HG03025 (cell line): Measurements from ENCODE around the gene DGKE.
A peak's percentile ranks its signal among the peaks of the same experiment; 100 is the strongest.

Experiments
- ATAC-seq: cut with Tn5 transposase; IDR thresholded peaks from one replicate; pipeline ENCODE4 v1.9.1; 2021; ENCODE audit warnings: mild to moderate bottlenecking, moderate library complexity; ENCODE audit not compliant: unreplicated experiment, low FRiP score

Gene DGKE

GRCh38 chr17:56886288-56886731 is 52.4 kb downstream of the DGKE start:
- no peak for ATAC-seq

GRCh38 chr17:56887105-56887504 is 53.2 kb downstream of the DGKE start:
- no peak for ATAC-seq

GRCh38 chr17:56887552-56888467 is 53.9 kb downstream of the DGKE start:
- no peak for ATAC-seq

GRCh38 chr17:56890390-56890789 is 56.4 kb downstream of the DGKE start:
- no peak for ATAC-seq

GRCh38 chr17:56890906-56891674 is 57.1 kb downstream of the DGKE start:
- no peak for ATAC-seq

DNA sequence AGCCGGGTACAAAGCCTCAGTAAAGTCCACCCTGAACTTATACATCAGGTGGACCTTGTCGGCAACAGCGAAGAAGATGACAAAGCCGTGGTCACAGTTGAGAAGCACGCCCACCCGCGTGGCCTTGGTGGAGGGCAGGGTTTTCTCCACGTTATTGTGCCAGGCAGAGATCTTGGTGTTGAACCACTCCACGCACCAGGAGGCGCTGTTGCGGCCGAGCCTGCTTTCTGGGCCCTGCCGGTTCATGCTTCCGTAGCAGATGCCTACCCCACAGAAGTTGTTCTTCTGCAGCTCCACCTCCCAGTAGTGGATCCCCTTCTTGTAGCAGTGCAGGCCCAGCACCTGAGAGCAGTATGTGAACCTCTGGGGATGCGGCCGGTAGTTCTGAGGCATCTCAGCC is 57.8 kb downstream of the DGKE start:
- ATAC-seq, result no peak

DNA sequence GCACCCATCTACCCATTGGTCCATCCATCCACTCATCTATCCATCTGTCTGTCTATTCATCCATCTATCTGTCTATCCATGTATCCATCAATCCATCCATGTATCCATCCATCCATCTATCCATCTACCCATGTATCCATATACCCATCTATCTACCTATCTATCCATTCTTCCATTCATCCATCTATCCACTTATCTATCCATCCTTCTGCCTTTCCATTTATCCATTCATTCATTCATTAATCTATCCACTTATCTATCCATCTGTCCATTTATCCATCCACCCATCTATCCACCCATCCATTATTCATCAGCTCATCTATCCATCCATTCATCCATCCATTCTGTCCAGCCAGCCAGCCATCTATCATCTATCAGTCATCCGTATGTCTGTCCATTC is 58.4 kb downstream of the DGKE start:
- no peak for ATAC-seq

DNA sequence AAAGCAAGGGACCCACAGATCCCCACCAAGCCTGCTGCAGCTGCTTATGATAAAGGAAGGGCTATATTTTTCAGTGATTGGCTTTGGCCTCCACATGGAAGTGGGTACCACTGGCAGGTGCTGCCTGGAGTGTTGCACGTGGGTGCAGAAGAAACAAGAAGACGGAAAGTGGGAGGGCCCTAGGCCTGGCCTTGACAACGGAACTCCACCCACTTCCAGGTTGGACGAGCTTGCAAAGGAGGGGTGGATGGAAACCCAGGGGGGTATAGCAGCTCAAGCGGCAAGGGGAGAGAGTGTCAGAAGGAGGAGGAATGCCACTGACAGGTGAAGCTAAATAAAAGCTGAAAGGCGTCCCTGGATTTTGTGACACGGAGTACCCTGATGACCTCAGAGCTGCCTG is 59.6 kb downstream of the DGKE start:
- ATAC-seq, result no peak

GRCh38 chr17:56894859-56895455 is 61.0 kb downstream of the DGKE start:
- ATAC-seq, result no peak

DNA sequence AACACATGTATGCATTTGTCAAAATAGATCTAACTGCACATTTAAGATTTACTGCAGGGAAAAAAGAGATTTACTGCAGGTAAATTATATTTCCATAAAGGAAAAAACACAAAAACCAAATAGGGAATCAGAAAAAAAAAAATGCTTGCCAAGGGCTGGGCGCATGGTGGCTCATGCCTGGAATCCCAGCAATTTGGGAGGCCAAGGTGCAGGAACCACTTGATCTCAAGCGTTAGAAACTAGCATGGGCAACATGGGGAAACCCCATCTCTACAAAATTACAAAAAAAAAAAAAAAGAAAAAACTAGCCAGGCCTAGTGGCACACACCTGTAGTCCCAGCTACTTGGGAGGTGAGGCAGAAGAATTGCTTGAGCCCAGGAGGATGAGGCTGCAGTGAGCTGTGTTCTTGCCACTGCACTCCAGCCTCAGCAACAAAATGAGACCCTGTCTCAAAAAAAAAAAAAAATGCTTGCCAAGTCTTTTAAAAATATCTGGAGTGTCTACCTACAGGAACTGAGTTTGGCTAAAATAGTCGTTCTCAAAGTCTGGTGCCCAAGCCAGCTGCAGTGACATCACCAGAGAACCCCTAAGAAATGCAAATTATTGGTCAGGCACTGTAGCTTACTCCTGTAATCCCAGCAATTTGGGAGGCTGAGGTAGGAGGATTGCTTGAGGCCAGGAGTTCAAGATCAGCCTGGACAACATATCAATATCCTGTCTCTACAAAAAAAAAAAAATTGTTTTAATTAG is 62.4 kb downstream of the DGKE start:
- ATAC-seq, result no peak

GRCh38 chr17:56896968-56897359 is 63.0 kb downstream of the DGKE start:
- ATAC-seq, result no peak

- ATAC-seq, result no peak
Measured at GRCh38 chr17:56897646-56898424, 63.9 kb downstream of the DGKE start.

GRCh38 chr17:56898874-56899273 is 64.9 kb downstream of the DGKE start:
- ATAC-seq, result no peak

DNA sequence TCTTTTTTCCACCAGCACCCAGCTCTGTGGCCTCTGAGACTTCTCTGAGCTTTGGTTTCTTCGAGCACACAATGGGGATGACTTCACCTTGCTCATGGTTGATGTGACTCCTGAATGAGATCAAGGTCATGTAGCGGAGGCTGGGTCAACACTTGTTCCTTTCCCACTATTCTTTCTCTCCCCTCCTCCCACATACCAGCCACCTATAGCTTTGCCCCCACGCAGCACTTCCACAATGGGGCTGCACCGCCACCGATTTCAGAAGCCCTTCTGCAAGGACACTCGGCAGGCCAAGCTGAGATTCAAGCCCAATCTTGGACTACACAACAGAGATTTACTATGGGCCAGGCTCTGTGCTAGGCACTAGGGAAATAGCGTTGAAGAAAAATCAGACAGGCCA is 65.5 kb downstream of the DGKE start:
- no peak for ATAC-seq

DNA sequence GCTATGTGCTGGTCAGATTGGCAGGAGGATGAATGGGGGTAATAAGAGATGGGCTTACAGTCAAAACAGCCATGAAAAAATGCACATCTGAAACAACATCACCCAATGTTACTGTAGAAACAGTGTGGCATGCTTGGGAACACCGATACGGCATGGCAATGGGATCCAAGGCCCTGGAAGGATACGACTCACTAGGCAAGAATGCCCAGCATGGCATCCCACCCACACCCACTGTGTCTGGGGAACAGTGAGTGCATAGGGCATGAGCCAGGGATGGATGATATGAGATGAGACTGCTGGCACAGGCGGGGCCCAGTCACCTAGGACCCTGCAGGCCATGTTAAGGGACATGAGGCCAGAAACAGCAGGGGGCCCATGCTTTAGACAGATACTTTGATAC is 68.4 kb downstream of the DGKE start:
- ATAC-seq, result no peak

DNA sequence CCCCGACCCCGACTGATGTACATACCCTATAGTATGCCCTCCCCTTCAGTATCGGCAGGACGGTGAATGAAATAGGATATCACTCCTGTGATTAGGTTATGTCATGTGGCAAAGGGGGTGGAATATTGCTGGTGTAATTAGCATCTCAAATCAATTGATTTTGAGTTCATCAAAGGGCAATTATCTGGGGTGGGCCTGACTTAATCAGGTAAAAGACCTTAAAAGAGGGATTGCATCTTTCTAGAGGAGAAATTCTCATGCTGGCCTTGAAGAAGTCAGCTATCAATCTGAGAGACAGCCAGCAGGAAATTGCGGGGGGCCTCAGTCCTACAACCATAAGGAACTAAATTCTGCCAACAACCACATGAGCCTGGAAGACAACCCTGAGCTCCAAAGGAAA is 69.6 kb downstream of the DGKE start:
- no peak for ATAC-seq

DNA sequence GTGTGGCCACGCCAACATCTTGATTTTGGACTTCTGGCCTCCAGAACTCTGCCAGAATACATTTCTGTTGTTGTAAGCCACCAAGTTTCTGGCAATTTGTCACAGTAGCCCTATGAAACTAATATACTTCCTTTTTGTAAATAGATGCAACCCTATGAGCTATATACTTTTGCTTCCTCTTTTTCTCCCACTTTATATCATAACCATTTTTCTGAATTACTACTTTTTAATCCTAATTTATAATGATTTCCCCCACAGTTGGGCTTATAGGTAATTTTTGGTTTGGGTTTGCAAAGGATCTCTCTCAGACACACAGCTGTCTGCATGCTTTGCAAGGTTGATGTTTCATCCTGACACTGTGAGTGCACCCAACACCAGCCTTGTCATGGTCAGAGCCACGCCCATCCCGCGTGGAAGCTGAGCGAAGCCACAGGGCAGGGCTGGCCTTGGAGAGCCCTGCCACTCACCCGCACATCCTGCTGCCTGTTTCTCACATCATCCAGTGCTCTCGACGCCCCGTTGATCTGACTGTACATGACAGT is 74.1 kb downstream of the DGKE start:
- ATAC-seq, result peak; percentile 61

GRCh38 chr17:56909742-56910508 is 76.0 kb downstream of the DGKE start:
- no peak for ATAC-seq
